ENCODE results near the gene SLC16A12. TPM values are rescaled to one million over a fixed set of nuclear protein-coding genes. Genes with fewer than 3 reads are reported as not detected.

The SLC16A12 gene
- total and polyA plus RNA-seq, 4 donors = 0.03 to 10.7 (median 0.94) TPM

GRCh38 chr10:89491932-89492331 lies 43.5 kb downstream of the SLC16A12 start:
- Histone ChIP-seq H3K27me3 (ENCODE audit: control insufficient read depth in 4 of 4, insufficient read depth in 4 of 4, low read length in 3 of 4) (no peaks in the 10 kb centered on the region), H3K4me1 (ENCODE audit: control insufficient read depth in 4 of 4, insufficient read depth in 4 of 4, low read length in 3 of 4) (peaks cover 0 to 3% (median 0%) of the 10 kb centered on the region in 4 donors), H3K9me3 (ENCODE audit: control insufficient read depth in 4 of 4, low read length in 3 of 4) (no peaks in the 10 kb centered on the region), H3K27ac (ENCODE audit: low read depth in 1 of 2, low read length in 2 of 2) (no peak overlapping the region), H3K4me3 (ENCODE audit: low read depth in 1 of 3, low read length in 3 of 3) (no peak overlapping the region), H3K36me3 (ENCODE audit: control insufficient read depth in 4 of 4, insufficient read depth in 3 of 4, low read depth in 1 of 4, low read length in 3 of 4) (no peaks in the 10 kb centered on the region), H3K9ac (ENCODE audit: low read depth in 1 of 2, low read length in 2 of 2) (no peak overlapping the region)
- no peak for TF ChIP-seq SP1 (IDR thresholded peaks at IDR 0.05)
- TF ChIP-seq NR2F2 (IDR thresholded peaks at IDR 0.05) = no peak
- TF ChIP-seq YY1 (IDR thresholded peaks at IDR 0.05) = no peak
- no peak for TF ChIP-seq FOXA1 (IDR thresholded peaks at IDR 0.05)
- TF ChIP-seq CTCF (IDR thresholded peaks at IDR 0.05; ENCODE audit: low read depth, low read length, missing input control) = no peak
- no peak for TF ChIP-seq RAD21 (IDR thresholded peaks at IDR 0.05)
- no peak for TF ChIP-seq JUND (IDR thresholded peaks at IDR 0.05)
- no peak for TF ChIP-seq EGR1 (IDR thresholded peaks at IDR 0.05; ENCODE audit: low read depth in 2 of 2)
- DNase-seq (ENCODE audit: low spot score) = no peak
- 81% methylated on average over 2 of the region's 2 CpGs for WGBS

- TF ChIP-seq HNF4A (conservative IDR thresholded peaks at IDR 0.05) (peak; percentile 22 to 64), JUND (IDR thresholded peaks at IDR 0.05) (no peak), HNF4G (IDR thresholded peaks at IDR 0.05) (no peak), NR2F2 (IDR thresholded peaks at IDR 0.05) (no peak), SP1 (IDR thresholded peaks at IDR 0.05) (peak; percentile 38), ZBTB33 (IDR thresholded peaks at IDR 0.05) (no peak), ATF3 (IDR thresholded peaks at IDR 0.05) (no peak)
- Histone ChIP-seq H3K27me3 (ENCODE audit: control insufficient read depth in 4 of 4, insufficient read depth in 4 of 4, low read length in 3 of 4) (no peaks in the 10 kb centered on the region), H3K27ac (ENCODE audit: low read depth in 1 of 2, low read length in 2 of 2) (no peak overlapping the region), H3K9ac (ENCODE audit: low read depth in 1 of 2, low read length in 2 of 2) (no peak overlapping the region), H3K4me1 (ENCODE audit: control insufficient read depth in 4 of 4, insufficient read depth in 4 of 4, low read length in 3 of 4) (peaks cover 0 to 3% (median 0%) of the 10 kb centered on the region in 4 donors), H3K4me3 (ENCODE audit: low read depth in 1 of 3, low read length in 3 of 3) (no peak overlapping the region), H3K9me3 (ENCODE audit: control insufficient read depth in 4 of 4, low read length in 3 of 4) (no peaks in the 10 kb centered on the region), H3K36me3 (ENCODE audit: control insufficient read depth in 4 of 4, insufficient read depth in 3 of 4, low read depth in 1 of 4, low read length in 3 of 4) (no peaks in the 10 kb centered on the region)
- 85% methylated on average over 4 of the region's 4 CpGs for WGBS
- DNase-seq (ENCODE audit: low spot score) = no peak
These were observed 44.6 kb downstream of the SLC16A12 start for GRCh38 chr10:89490596-89491335.

GRCh38 chr10:89482256-89482655 lies 53.1 kb downstream of the SLC16A12 start:
- no peak for DNase-seq (ENCODE audit: low spot score)
- H3K4me3 ChIP-seq (ENCODE audit: low read depth in 1 of 3, low read length in 3 of 3) = no peak overlapping the region
- TF ChIP-seq HNF4A (conservative IDR thresholded peaks at IDR 0.05) (no peak), JUND (IDR thresholded peaks at IDR 0.05) (no peak), MAX (IDR thresholded peaks at IDR 0.05) (no peak), CTCF (IDR thresholded peaks at IDR 0.05; ENCODE audit: low read depth, low read length, missing input control) (no peak), HNF4G (IDR thresholded peaks at IDR 0.05) (no peak), FOXA2 (IDR thresholded peaks at IDR 0.05) (no peak), RAD21 (IDR thresholded peaks at IDR 0.05) (no peak), NR2F2 (IDR thresholded peaks at IDR 0.05) (no peak), GABPA (IDR thresholded peaks at IDR 0.05 in 1 of 2, conservative IDR thresholded peaks at IDR 0.05 in 1 of 2) (no peak), ZBTB33 (IDR thresholded peaks at IDR 0.05) (no peak)
- no peak overlapping the region for H3K9ac ChIP-seq (ENCODE audit: low read depth in 1 of 2, low read length in 2 of 2)
- no peaks in the 10 kb centered on the region for H3K36me3 ChIP-seq (ENCODE audit: control insufficient read depth in 4 of 4, insufficient read depth in 3 of 4, low read depth in 1 of 4, low read length in 3 of 4)
- no peaks in the 10 kb centered on the region for H3K9me3 ChIP-seq (ENCODE audit: control insufficient read depth in 4 of 4, low read length in 3 of 4)
- WGBS = 96% methylated on average over 3 of the region's 3 CpGs
- peaks cover 2 to 24% (median 17%) of the 10 kb centered on the region in 4 donors for H3K4me1 ChIP-seq (ENCODE audit: control insufficient read depth in 4 of 4, insufficient read depth in 4 of 4, low read length in 3 of 4)
- H3K27me3 ChIP-seq (ENCODE audit: control insufficient read depth in 4 of 4, insufficient read depth in 4 of 4, low read length in 3 of 4) = no peaks in the 10 kb centered on the region
- H3K27ac ChIP-seq (ENCODE audit: low read depth in 1 of 2, low read length in 2 of 2) = peak overlapping the region; percentile 23 to 39

Data from liver (tissue), 9 donors.